SK-N-SH treated with all-trans-retinoic acid at 6 μM for 48 hours (cell line): Measurements from ENCODE around the gene ANKLE2.
"Not testable (repeated sequence)": the region's sequence is repeated elsewhere in the genome, so short reads cannot be mapped to it uniquely, and the experiment has no call there.

Experiments used
- ATAC-seq: fragments of 200-7000 bp; cut with Tn5 transposase; 3 replicates; pipeline ENCODE4 v1.9.1; 2020; ENCODE audit warnings: mild to moderate bottlenecking, moderate library complexity
- ARNTL ChIP-seq: fragments of 450-650 bp; formaldehyde crosslinking; IDR thresholded peaks from 2 replicates; pipeline ENCODE4 v1.5.0; 2020; ENCODE audit warnings: low read depth, mild to moderate bottlenecking, moderate library complexity, borderline replicate concordance
- CSDC2 ChIP-seq: fragments of 250-450 bp; sonication (Bioruptor Pico); IDR thresholded peaks from 2 replicates; pipeline ENCODE4 v1.5.0; 2020; ENCODE audit warnings: mild to moderate bottlenecking, moderate library complexity
- ESRRG ChIP-seq: fragments of 250-450 bp; sonication (Bioruptor Pico); IDR thresholded peaks from 2 replicates; pipeline ENCODE4 v1.6.1; 2021; ENCODE audit warnings: mild to moderate bottlenecking
- GLIS3 ChIP-seq: fragments of 250-450 bp; sonication (Bioruptor Pico); IDR thresholded peaks from 2 replicates; pipeline ENCODE4 v1.5.0; 2020; ENCODE audit warnings: mild to moderate bottlenecking, moderate library complexity
- ISL1 ChIP-seq: fragments of 250-450 bp; sonication (Bioruptor Pico); IDR thresholded peaks from 2 replicates; pipeline ENCODE4 v2.1.2; 2022; ENCODE audit warnings: mild to moderate bottlenecking, moderate library complexity
- OSR1 ChIP-seq: fragments of 250-450 bp; sonication (Bioruptor Pico); IDR thresholded peaks from 2 replicates; pipeline ENCODE4 v1.8.0; 2022; ENCODE audit warnings: moderate library complexity, mild to moderate bottlenecking, inconsistent platforms
- PPARA ChIP-seq: fragments of 250-450 bp; sonication (Bioruptor Pico); IDR thresholded peaks from 2 replicates; pipeline ENCODE4 v1.5.0; 2020; ENCODE audit warnings: mild to moderate bottlenecking, borderline replicate concordance
- RARB ChIP-seq: fragments of 250-450 bp; sonication (Bioruptor Pico); IDR thresholded peaks from 2 replicates; pipeline ENCODE4 v1.8.0; 2021; ENCODE audit warnings: mild to moderate bottlenecking, moderate library complexity
- SNAI2 ChIP-seq: fragments of 250-450 bp; sonication (Bioruptor Pico); IDR thresholded peaks from 2 replicates; pipeline ENCODE4 v1.5.0; 2020; ENCODE audit warnings: mild to moderate bottlenecking, moderate library complexity
- TCF4 ChIP-seq: fragments of 250-450 bp; sonication (Bioruptor Pico); IDR thresholded peaks from 2 replicates; pipeline ENCODE4 v1.8.0; 2021; ENCODE audit warnings: mild to moderate bottlenecking, moderate library complexity, borderline replicate concordance
- TOX ChIP-seq: fragments of 250-450 bp; sonication (Bioruptor Pico); IDR thresholded peaks from 2 replicates; pipeline ENCODE4 v1.8.0; 2021; ENCODE audit warnings: mild to moderate bottlenecking, moderate library complexity, borderline replicate concordance
- ZFP3 ChIP-seq: fragments of 250-450 bp; sonication (Bioruptor Pico); IDR thresholded peaks from 2 replicates; pipeline ENCODE4 v1.5.0; 2020; ENCODE audit warnings: mild to moderate bottlenecking, moderate library complexity
- ZFP30 ChIP-seq: fragments of 450-650 bp; formaldehyde crosslinking; IDR thresholded peaks from 2 replicates; pipeline ENCODE4 v1.5.0; 2022; ENCODE audit warnings: mild to moderate bottlenecking, moderate library complexity
- ZNF70 ChIP-seq: fragments of 450-650 bp; formaldehyde crosslinking; IDR thresholded peaks from 2 replicates; pipeline ENCODE4 v1.5.0; 2020; ENCODE audit warnings: mild to moderate bottlenecking, moderate library complexity
- ZNF8 ChIP-seq: fragments of 450-650 bp; formaldehyde crosslinking; IDR thresholded peaks from 2 replicates; pipeline ENCODE4 v1.5.0; 2020; ENCODE audit warnings: mild to moderate bottlenecking, moderate library complexity
- TF ChIP-seq, protein P1 (sequence below): fragments of 250-450 bp; sonication (Bioruptor Pico); IDR thresholded peaks from 2 replicates; pipeline ENCODE4 v1.8.0; 2021; ENCODE audit warnings: low read depth, mild to moderate bottlenecking, moderate library complexity, borderline replicate concordance
- TF ChIP-seq, protein P2 (sequence below): fragments of 250-450 bp; sonication (Bioruptor Pico); IDR thresholded peaks from 2 replicates; pipeline ENCODE4 v1.5.1; 2020; ENCODE audit warnings: low read depth, mild to moderate bottlenecking, moderate library complexity
- TF ChIP-seq, protein P3 (sequence below): fragments of 250-450 bp; sonication (Bioruptor Pico); IDR thresholded peaks from 2 replicates; pipeline ENCODE4 v1.5.1; 2021; ENCODE audit warnings: mild to moderate bottlenecking, moderate library complexity
- TF ChIP-seq, protein P4 (sequence below): fragments of 250-450 bp; sonication (Bioruptor Pico); IDR thresholded peaks from 2 replicates; pipeline ENCODE4 v1.5.0; 2020; ENCODE audit warnings: mild to moderate bottlenecking, moderate library complexity

The ANKLE2 gene

DNA sequence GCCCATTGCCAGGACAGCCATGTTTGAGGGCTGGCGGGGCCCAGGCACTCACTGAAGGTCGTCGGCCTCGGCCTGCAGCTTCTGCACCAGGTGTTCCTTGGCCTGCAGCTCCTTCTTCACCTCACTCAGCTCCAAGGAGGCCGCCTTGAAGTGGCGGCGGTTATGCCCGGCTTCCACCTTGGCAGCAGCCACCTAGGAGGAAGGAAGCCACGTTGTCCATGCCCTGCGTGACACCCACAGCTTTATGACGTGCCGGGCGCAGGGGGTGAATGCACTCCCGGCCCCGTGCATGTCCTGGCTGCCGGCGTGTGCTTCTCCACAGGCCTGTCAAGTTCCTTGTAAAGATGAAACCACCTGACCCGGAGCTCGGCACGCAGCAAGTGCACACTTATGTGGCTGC, 16.0 kb upstream of the ANKLE2 start (continued):
- TF ChIP-seq, protein P1, sequence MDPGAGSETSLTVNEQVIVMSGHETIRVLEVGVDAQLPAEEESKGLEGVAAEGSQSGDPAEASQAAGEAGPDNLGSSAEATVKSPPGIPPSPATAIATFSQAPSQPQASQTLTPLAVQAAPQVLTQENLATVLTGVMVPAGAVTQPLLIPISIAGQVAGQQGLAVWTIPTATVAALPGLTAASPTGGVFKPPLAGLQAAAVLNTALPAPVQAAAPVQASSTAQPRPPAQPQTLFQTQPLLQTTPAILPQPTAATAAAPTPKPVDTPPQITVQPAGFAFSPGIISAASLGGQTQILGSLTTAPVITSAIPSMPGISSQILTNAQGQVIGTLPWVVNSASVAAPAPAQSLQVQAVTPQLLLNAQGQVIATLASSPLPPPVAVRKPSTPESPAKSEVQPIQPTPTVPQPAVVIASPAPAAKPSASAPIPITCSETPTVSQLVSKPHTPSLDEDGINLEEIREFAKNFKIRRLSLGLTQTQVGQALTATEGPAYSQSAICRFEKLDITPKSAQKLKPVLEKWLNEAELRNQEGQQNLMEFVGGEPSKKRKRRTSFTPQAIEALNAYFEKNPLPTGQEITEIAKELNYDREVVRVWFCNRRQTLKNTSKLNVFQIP (CRISPR knock-in tag) = no peak
- TF ChIP-seq ZNF8 (CRISPR knock-in tag) = no peak

DNA sequence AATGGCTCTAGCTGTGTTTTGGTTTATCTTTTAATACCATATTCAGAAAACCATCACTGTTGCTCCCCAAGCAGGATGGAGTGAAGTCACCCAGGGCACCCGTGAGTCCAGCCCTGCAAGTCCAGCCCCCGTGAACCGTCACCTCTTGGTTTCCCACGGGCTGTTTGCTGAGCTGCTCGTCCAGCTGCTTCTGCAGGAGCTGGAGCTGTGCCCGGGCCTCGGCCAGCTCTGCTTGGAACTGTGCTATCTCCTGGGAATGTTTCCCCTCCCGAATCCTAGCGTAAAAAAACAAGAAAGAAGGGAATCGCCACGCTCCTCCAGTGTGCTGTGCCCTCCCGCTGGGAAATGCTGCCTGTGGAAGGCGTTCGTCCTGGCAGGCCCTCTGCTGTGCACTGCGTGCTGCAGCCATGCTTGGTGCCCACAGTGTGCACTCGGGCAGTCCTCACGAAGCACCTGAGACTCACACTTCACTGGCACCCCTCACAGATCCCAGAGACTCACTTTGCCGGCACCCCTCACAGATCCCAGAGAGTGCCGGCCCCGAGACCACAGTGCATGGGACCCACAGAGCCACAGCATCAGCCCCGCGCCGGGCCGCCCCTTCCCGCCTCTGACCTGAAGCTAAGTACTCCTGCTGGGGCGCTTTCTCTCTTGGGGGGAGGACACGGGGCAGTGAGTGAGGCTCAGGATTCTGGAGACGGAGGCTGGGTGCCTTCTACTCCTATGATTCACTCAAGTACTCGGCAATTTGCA, 15.4 kb upstream of the ANKLE2 start:
- no peak for ATAC-seq
- no peak for TF ChIP-seq ISL1 (CRISPR knock-in tag)
- TF ChIP-seq TOX (CRISPR knock-in tag) = no peak
- TF ChIP-seq, protein P1 (CRISPR knock-in tag) = no peak
- TF ChIP-seq RARB (CRISPR knock-in tag) = no peak

DNA sequence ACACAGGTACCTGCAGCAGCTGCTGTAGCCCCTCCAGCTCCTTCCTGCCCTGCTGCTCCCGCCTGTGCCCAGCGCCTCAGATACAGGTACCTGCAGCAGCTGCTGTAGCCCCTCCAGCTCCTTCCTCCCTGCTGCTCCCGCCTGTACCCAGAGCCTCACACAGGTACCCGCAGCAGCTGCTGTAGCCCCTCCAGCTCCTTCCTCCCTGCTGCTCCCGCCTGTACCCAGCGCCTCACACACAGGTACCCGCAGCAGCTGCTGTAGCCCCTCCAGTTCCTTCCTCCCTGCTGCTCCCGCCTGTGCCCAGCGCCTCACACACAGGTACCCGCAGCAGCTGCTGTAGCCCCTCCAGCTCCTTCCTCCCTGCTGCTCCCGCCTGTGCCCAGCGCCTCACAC, 14.6 kb upstream of the ANKLE2 start:
- ATAC-seq = not testable (repeated sequence)

DNA sequence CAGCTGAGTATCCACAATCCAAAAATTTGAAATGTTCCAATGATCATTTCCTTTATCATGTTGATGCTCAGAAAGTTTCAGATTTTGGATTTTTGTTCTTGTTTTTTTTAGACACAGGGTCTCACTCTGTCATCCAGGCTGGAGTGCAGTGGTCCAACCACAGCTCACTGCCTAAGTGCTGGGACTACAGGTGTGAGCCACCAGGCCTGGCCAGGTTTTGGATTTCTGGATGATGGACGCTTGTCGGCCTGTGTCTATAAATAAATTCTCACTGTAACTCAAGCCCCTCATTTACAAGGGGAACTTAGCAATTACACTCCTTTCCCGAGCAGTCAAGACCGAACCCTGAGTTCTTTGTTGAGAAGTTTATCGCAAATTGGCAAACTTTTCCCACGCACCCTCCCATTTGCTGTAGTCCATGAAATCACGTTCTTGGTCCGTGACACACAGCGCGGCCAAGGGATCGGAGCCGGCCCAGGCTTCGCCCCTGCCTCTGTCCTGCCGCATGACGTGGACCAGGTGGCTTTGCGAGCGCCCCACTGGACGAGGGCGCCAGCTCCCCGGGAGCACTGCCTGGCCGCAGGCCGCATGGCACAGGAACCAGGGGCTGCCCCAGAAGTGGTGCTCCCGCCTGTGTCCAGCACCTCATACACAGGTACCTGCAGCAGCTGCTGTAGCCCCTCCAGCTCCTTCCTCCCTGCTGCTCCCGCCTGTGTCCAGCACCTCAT, 14.0 kb upstream of the ANKLE2 start:
- TF ChIP-seq OSR1 (CRISPR knock-in tag) (no peak), ESRRG (CRISPR knock-in tag) (no peak), ISL1 (CRISPR knock-in tag) (no peak), PPARA (CRISPR knock-in tag) (no peak), ZFP30 (no peak), GLIS3 (CRISPR knock-in tag) (no peak), TOX (CRISPR knock-in tag) (no peak), ZNF8 (CRISPR knock-in tag) (no peak), ARNTL (CRISPR knock-in tag) (no peak), ZNF70 (no peak), SNAI2 (CRISPR knock-in tag) (no peak), TCF4 (CRISPR knock-in tag) (no peak), CSDC2 (no peak), ZFP3 (CRISPR knock-in tag) (no peak)
- TF ChIP-seq, protein P2, sequence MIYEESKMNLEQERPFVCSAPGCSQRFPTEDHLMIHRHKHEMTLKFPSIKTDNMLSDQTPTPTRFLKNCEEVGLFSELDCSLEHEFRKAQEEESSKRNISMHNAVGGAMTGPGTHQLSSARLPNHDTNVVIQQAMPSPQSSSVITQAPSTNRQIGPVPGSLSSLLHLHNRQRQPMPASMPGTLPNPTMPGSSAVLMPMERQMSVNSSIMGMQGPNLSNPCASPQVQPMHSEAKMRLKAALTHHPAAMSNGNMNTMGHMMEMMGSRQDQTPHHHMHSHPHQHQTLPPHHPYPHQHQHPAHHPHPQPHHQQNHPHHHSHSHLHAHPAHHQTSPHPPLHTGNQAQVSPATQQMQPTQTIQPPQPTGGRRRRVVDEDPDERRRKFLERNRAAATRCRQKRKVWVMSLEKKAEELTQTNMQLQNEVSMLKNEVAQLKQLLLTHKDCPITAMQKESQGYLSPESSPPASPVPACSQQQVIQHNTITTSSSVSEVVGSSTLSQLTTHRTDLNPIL (CRISPR knock-in tag) = no peak
- TF ChIP-seq, protein P1 (CRISPR knock-in tag) = no peak
- TF ChIP-seq, protein P3, sequence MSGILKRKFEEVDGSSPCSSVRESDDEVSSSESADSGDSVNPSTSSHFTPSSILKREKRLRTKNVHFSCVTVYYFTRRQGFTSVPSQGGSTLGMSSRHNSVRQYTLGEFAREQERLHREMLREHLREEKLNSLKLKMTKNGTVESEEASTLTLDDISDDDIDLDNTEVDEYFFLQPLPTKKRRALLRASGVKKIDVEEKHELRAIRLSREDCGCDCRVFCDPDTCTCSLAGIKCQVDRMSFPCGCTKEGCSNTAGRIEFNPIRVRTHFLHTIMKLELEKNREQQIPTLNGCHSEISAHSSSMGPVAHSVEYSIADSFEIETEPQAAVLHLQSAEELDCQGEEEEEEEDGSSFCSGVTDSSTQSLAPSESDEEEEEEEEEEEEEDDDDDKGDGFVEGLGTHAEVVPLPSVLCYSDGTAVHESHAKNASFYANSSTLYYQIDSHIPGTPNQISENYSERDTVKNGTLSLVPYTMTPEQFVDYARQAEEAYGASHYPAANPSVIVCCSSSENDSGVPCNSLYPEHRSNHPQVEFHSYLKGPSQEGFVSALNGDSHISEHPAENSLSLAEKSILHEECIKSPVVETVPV (CRISPR knock-in tag) = no peak
- TF ChIP-seq, protein P4, sequence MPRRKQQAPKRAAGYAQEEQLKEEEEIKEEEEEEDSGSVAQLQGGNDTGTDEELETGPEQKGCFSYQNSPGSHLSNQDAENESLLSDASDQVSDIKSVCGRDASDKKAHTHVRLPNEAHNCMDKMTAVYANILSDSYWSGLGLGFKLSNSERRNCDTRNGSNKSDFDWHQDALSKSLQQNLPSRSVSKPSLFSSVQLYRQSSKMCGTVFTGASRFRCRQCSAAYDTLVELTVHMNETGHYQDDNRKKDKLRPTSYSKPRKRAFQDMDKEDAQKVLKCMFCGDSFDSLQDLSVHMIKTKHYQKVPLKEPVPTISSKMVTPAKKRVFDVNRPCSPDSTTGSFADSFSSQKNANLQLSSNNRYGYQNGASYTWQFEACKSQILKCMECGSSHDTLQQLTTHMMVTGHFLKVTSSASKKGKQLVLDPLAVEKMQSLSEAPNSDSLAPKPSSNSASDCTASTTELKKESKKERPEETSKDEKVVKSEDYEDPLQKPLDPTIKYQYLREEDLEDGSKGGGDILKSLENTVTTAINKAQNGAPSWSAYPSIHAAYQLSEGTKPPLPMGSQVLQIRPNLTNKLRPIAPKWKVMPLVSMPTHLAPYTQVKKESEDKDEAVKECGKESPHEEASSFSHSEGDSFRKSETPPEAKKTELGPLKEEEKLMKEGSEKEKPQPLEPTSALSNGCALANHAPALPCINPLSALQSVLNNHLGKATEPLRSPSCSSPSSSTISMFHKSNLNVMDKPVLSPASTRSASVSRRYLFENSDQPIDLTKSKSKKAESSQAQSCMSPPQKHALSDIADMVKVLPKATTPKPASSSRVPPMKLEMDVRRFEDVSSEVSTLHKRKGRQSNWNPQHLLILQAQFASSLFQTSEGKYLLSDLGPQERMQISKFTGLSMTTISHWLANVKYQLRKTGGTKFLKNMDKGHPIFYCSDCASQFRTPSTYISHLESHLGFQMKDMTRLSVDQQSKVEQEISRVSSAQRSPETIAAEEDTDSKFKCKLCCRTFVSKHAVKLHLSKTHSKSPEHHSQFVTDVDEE = no peak
- TF ChIP-seq, all 23 proteins: peak for 0
- ATAC-seq = no peak
